Activated CD8-positive, alpha-beta memory T cell treated with anti-CD3 and anti-CD28 coated beads, Interleukin-2, amount 50 U/mL, for 1 hour (primary cell): ENCODE results near the gene PIF1.
"Not testable (repeated sequence)": the region's sequence is repeated elsewhere in the genome, so short reads cannot be mapped to it uniquely, and the experiment has no call there.

Source experiments
- DNase-seq: peaks from one replicate; pipeline ENCODE4 v3.0.0-alpha.2; 2020; ENCODE audit errors: extremely low read depth

PIF1 gene

GRCh38 chr15:64809649-64810496 is 15.6 kb downstream of the PIF1 start:
- peak; percentile 18 for DNase-seq

- DNase-seq, result no peak
Measured at GRCh38 chr15:64808785-64809453, 16.5 kb downstream of the PIF1 start.

- no peak for DNase-seq
Measured at GRCh38 chr15:64807751-64808222, 17.7 kb downstream of the PIF1 start.

GRCh38 chr15:64807051-64807749 is 18.2 kb downstream of the PIF1 start:
- DNase-seq, result no peak

- DNase-seq, result no peak
Measured at GRCh38 chr15:64806509-64806908, 18.9 kb downstream of the PIF1 start.

- no peak for DNase-seq
Measured at GRCh38 chr15:64804619-64805018, 20.8 kb downstream of the PIF1 start.

- DNase-seq, result no peak
Measured at GRCh38 chr15:64803526-64803925, 21.9 kb downstream of the PIF1 start.

- no peak for DNase-seq
Measured at GRCh38 chr15:64800476-64800875, 25.0 kb downstream of the PIF1 start.

GRCh38 chr15:64798905-64799304 is 26.5 kb downstream of the PIF1 start:
- DNase-seq, result not testable (repeated sequence)

GRCh38 chr15:64795921-64796320 is 29.5 kb downstream of the PIF1 start:
- DNase-seq, result not testable (repeated sequence)

- DNase-seq, result not testable (repeated sequence)
Measured at GRCh38 chr15:64795299-64795698, 30.1 kb downstream of the PIF1 start.

GRCh38 chr15:64792282-64792681 is 33.2 kb downstream of the PIF1 start:
- DNase-seq, result no peak

GRCh38 chr15:64791401-64791800 is 34.0 kb downstream of the PIF1 start:
- DNase-seq, result no peak

GRCh38 chr15:64783796-64784195 is 41.7 kb downstream of the PIF1 start:
- DNase-seq, result no peak

- DNase-seq, result no peak
Measured at GRCh38 chr15:64782751-64783150, 42.7 kb downstream of the PIF1 start.

- no peak for DNase-seq
Measured at GRCh38 chr15:64781299-64781698, 44.1 kb downstream of the PIF1 start.

GRCh38 chr15:64780600-64781156 is 44.8 kb downstream of the PIF1 start:
- no peak for DNase-seq

- DNase-seq, result no peak
Measured at GRCh38 chr15:64779630-64780029, 45.8 kb downstream of the PIF1 start.

- no peak for DNase-seq
Measured at GRCh38 chr15:64779024-64779423, 46.4 kb downstream of the PIF1 start.

- DNase-seq, result no peak
Measured at GRCh38 chr15:64776402-64776786, 49.1 kb downstream of the PIF1 start.

- no peak for DNase-seq
Measured at GRCh38 chr15:64775551-64776401, 49.7 kb downstream of the PIF1 start, which contains the start of gene RBPMS2. Gene RBPMS2 (minus strand): TSS chr15:64775589. CDS start chr15:64775319, 270 bp downstream.
